Glutamatergic neuron (in vitro differentiated cells): ENCODE data around the gene PTER. TPM values are rescaled to one million over a fixed set of nuclear protein-coding genes. Genes with fewer than 3 reads are reported as not detected.
A peak's percentile ranks its signal among the peaks of the same experiment; 100 is the strongest.

Experiments used
- DNase-seq: peaks from one replicate; pipeline ENCODE4 v3.0.0; 2022
- H3K27ac Mint-ChIP-seq: one replicate; pipeline ENCODE4 v1.8.0; 2020; ENCODE audit warnings: mild to moderate bottlenecking, mixed read lengths, inconsistent platforms; ENCODE audit not compliant: unreplicated experiment
- H3K27me3 Mint-ChIP-seq: one replicate; pipeline ENCODE4 v1.8.0; 2020; ENCODE audit warnings: mild to moderate bottlenecking, moderate library complexity, mixed read lengths, inconsistent platforms; ENCODE audit not compliant: unreplicated experiment
- H3K36me3 Mint-ChIP-seq: one replicate; pipeline ENCODE4 v1.8.0; 2020; ENCODE audit warnings: mild to moderate bottlenecking, mixed read lengths, inconsistent platforms; ENCODE audit not compliant: unreplicated experiment
- H3K4me1 Mint-ChIP-seq: one replicate; pipeline ENCODE4 v1.8.0; 2020; ENCODE audit warnings: mild to moderate bottlenecking, low read depth, mixed read lengths, inconsistent platforms; ENCODE audit not compliant: unreplicated experiment
- H3K4me3 Mint-ChIP-seq: one replicate; pipeline ENCODE4 v1.8.0; 2020; ENCODE audit warnings: mild to moderate bottlenecking, mixed read lengths, inconsistent platforms; ENCODE audit not compliant: unreplicated experiment
- H3K9me3 Mint-ChIP-seq: one replicate; pipeline ENCODE4 v1.8.0; 2020; ENCODE audit warnings: mild to moderate bottlenecking, moderate library complexity, mixed read lengths, inconsistent platforms; ENCODE audit not compliant: unreplicated experiment
- CTCF ChIP-seq: fragments of 200-600 bp; sonication (generic); IDR thresholded peaks from one replicate; pipeline ENCODE4 v1.5.0; 2021; ENCODE audit not compliant: partially characterized antibody, unreplicated experiment
- total RNA-seq: library from RNA; stranded (reverse); fragmentation: NEBNext Ultra II Directional; extraction: Animal tissue kit (Norgen Biotek cat#: 25700); gene quantifications from one replicate; pipeline ENCODE4 v1.2.1, GENCODE V29; 2021; ENCODE audit not compliant: unreplicated experiment

The PTER gene
- total RNA-seq, 1 donor from 2014 or later = 1.3 TPM

GRCh38 chr10:16521311-16522016, 84.7 kb downstream of the PTER start, which contains the start of gene C1QL3:
Gene C1QL3, minus strand, starts transcription at chr10:16521879. Its CDS starts 814 bp downstream, at chr10:16521065.
- peaks cover 3% of the 10 kb centered on the region for H3K4me1 Mint-ChIP-seq
- H3K27me3 Mint-ChIP-seq = peaks cover 15% of the 10 kb centered on the region
- peak; percentile 51 for DNase-seq
- H3K9me3 Mint-ChIP-seq = peaks cover 6% of the 10 kb centered on the region
- no peak within 1 kb of the TSS for H3K27ac Mint-ChIP-seq
- H3K4me3 Mint-ChIP-seq = peak within 1 kb of the TSS; percentile 83
- H3K36me3 Mint-ChIP-seq = no peaks in the 10 kb centered on the region
- no peak for TF ChIP-seq CTCF

- Mint-ChIP-seq H3K27me3 (peaks cover 4% of the 10 kb centered on the region), H3K4me1 (peaks cover 4% of the 10 kb centered on the region), H3K4me3 (no peak overlapping the region), H3K36me3 (no peaks in the 10 kb centered on the region), H3K9me3 (peaks cover 2% of the 10 kb centered on the region), H3K27ac (no peak overlapping the region)
- DNase-seq = no peak
- TF ChIP-seq CTCF = no peak
These were observed 90.6 kb downstream of the PTER start for GRCh38 chr10:16527452-16527851.

- peaks cover 4% of the 10 kb centered on the region for H3K4me1 Mint-ChIP-seq
- H3K4me3 Mint-ChIP-seq = no peak overlapping the region
- H3K9me3 Mint-ChIP-seq = peaks cover 2% of the 10 kb centered on the region
- DNase-seq = no peak
- H3K36me3 Mint-ChIP-seq = no peaks in the 10 kb centered on the region
- no peak for TF ChIP-seq CTCF
- no peak overlapping the region for H3K27ac Mint-ChIP-seq
- H3K27me3 Mint-ChIP-seq = peaks cover 2% of the 10 kb centered on the region
These were observed 93.0 kb downstream of the PTER start for GRCh38 chr10:16529853-16530252.

GRCh38 chr10:16536155-16536554, 99.3 kb downstream of the PTER start:
- TF ChIP-seq CTCF = no peak
- Mint-ChIP-seq H3K27ac (no peak overlapping the region), H3K27me3 (peaks cover 1% of the 10 kb centered on the region), H3K4me1 (peaks cover 2% of the 10 kb centered on the region), H3K4me3 (no peak overlapping the region), H3K9me3 (no peaks in the 10 kb centered on the region), H3K36me3 (no peaks in the 10 kb centered on the region)
- DNase-seq = no peak

- Mint-ChIP-seq H3K27ac (no peak overlapping the region), H3K9me3 (no peaks in the 10 kb centered on the region)
- no peak for DNase-seq
These were observed 107.3 kb downstream of the PTER start for GRCh38 chr10:16544099-16544498.

More at GRCh38 chr10:16544099-16544498, 107.3 kb downstream of the PTER start:
- Mint-ChIP-seq H3K4me1 (peaks cover 8% of the 10 kb centered on the region), H3K36me3 (no peaks in the 10 kb centered on the region), H3K4me3 (no peak overlapping the region), H3K27me3 (peaks cover 4% of the 10 kb centered on the region)
- no peak for TF ChIP-seq CTCF
